ENCODE results near the gene DAAM2. TPM values are rescaled to one million over a fixed set of nuclear protein-coding genes. Genes with fewer than 3 reads are reported as not detected.

DAAM2 gene
- total and polyA plus RNA-seq, 2 of the 8 experiments (the other 6 are each of a cell fraction or from before 2014, with no cell fraction given), result 1.5 to 2.9 TPM

GRCh38 chr6:39765508-39766065 is 26.6 kb upstream of the DAAM2 start (continued):
- TF ChIP-seq CHD7 (IDR thresholded peaks at IDR 0.05; ENCODE audit: insufficient replicate concordance, low read length), result no peak
- no peak for TF ChIP-seq MAFK (IDR thresholded peaks at IDR 0.05; ENCODE audit: low read depth, low read length)
- no peak for TF ChIP-seq TBP (IDR thresholded peaks at IDR 0.05; ENCODE audit: low read depth, low read length)
- TF ChIP-seq JUND (IDR thresholded peaks at IDR 0.05; ENCODE audit: low read length), result no peak
- no peak for TF ChIP-seq NANOG (IDR thresholded peaks at IDR 0.05; ENCODE audit: insufficient read depth, low read depth, low read length, poor library complexity, severe bottlenecking)
- no peak for TF ChIP-seq CBX8 (IDR thresholded peaks at IDR 0.05; ENCODE audit: borderline replicate concordance, low read depth, low read length)
- TF ChIP-seq ATF2 (IDR thresholded peaks at IDR 0.05; ENCODE audit: low read length), result no peak
- TF ChIP-seq KDM1A (IDR thresholded peaks at IDR 0.05; ENCODE audit: borderline replicate concordance, low read length), result no peak
- TF ChIP-seq SIN3A (conservative IDR thresholded peaks at IDR 0.05 in 1 of 2, IDR thresholded peaks at IDR 0.05 in 1 of 2; ENCODE audit: low read depth in 1 of 2, low read length in 2 of 2), result no peak
